CD4-positive, CD25-positive, alpha-beta regulatory T cell (primary cell): Measurements from ENCODE around the gene PRTG. TPM values are rescaled to one million over a fixed set of nuclear protein-coding genes. Genes with fewer than 3 reads are reported as not detected.

Experiments used
- ATAC-seq, 2 donors: fragments of 150-1000 bp; cut with Tn5 transposase; one replicate each; pipeline ENCODE4 v1.10.0; 2021; ENCODE audit warnings: low read depth in 2 of 2, moderate number of reproducible peaks in 2 of 2, moderate library complexity in 1 of 2
- DNase-seq, 3 donors: peaks; one replicate each; pipeline versions ENCODE4 v3.0.0 to v3.0.0-alpha.2; 2012 to 2022; ENCODE audit warnings: mixed read lengths in 1 of 3
- H3K27ac ChIP-seq: one replicate; pipeline ENCODE4 v1.7.0; 2013; ENCODE audit warnings: mild to moderate bottlenecking, low read length; ENCODE audit not compliant: insufficient read depth, poor library complexity, severe bottlenecking
- H3K27me3 ChIP-seq: one replicate; pipeline ENCODE4 v1.7.0; 2013; ENCODE audit warnings: low read length; ENCODE audit not compliant: control insufficient read depth, insufficient read depth
- H3K36me3 ChIP-seq: one replicate; pipeline ENCODE4 v1.7.0; 2013; ENCODE audit warnings: mild to moderate bottlenecking, low read length, moderate library complexity; ENCODE audit not compliant: control insufficient read depth, insufficient read depth
- H3K4me1 ChIP-seq: 2 replicates; pipeline ENCODE4 v1.7.0; 2013; ENCODE audit warnings: mild to moderate bottlenecking, low read length; ENCODE audit not compliant: insufficient read depth, control insufficient read depth, poor library complexity, severe bottlenecking
- H3K4me3 ChIP-seq: one replicate; pipeline ENCODE4 v1.7.0; 2013; ENCODE audit warnings: low read depth, mild to moderate bottlenecking, low read length, moderate library complexity
- H3K9me3 ChIP-seq, 2 experiments: 1 replicate in 1 of 2; 2 replicates in 1 of 2; pipeline ENCODE4 v1.7.0; 2013; ENCODE audit warnings: low read length in 2 of 2, mild to moderate bottlenecking in 1 of 2, moderate library complexity in 1 of 2; ENCODE audit not compliant: control insufficient read depth in 2 of 2
- H3K27ac Mint-ChIP-seq, 3 donors: one replicate each; pipeline ENCODE4 v1.8.0; 2020 to 2022; ENCODE audit warnings: mild to moderate bottlenecking in 3 of 3, mixed read lengths in 3 of 3, moderate library complexity in 2 of 3
- H3K27me3 Mint-ChIP-seq: one replicate; pipeline ENCODE4 v1.8.0; 2022; ENCODE audit warnings: mild to moderate bottlenecking, mixed read lengths
- H3K36me3 Mint-ChIP-seq: one replicate; pipeline ENCODE4 v1.8.0; 2020; ENCODE audit warnings: mixed read lengths
- H3K4me1 Mint-ChIP-seq, 4 donors: one replicate each; pipeline ENCODE4 v1.8.0; 2020 to 2022; ENCODE audit warnings: mixed read lengths in 4 of 4, mild to moderate bottlenecking in 1 of 4
- H3K4me3 Mint-ChIP-seq, 4 donors: one replicate each; pipeline ENCODE4 v1.8.0; 2020 to 2022; ENCODE audit warnings: mild to moderate bottlenecking in 4 of 4, mixed read lengths in 4 of 4, moderate library complexity in 3 of 4
- H3K9me3 Mint-ChIP-seq, 7 donors: one replicate each; pipeline ENCODE4 v1.8.0; 2020 to 2022; ENCODE audit warnings: mixed read lengths in 7 of 7, mild to moderate bottlenecking in 3 of 7, moderate library complexity in 2 of 7
- polyA plus RNA-seq, 4 donors: library from polyadenylated mRNA; unstranded; fragments of 300-500 nt; fragmentation: Illumina TruSeq; gene quantifications; one replicate each; pipeline ENCODE4 v1.2.3, GENCODE V29; 2021
- total RNA-seq: library from RNA; stranded (reverse); gene quantifications from one replicate; pipeline ENCODE4 v1.2.3, GENCODE V29; 2022

PRTG gene
- total and polyA plus RNA-seq, 5 donors from 2014 or later: not detected

DNA sequence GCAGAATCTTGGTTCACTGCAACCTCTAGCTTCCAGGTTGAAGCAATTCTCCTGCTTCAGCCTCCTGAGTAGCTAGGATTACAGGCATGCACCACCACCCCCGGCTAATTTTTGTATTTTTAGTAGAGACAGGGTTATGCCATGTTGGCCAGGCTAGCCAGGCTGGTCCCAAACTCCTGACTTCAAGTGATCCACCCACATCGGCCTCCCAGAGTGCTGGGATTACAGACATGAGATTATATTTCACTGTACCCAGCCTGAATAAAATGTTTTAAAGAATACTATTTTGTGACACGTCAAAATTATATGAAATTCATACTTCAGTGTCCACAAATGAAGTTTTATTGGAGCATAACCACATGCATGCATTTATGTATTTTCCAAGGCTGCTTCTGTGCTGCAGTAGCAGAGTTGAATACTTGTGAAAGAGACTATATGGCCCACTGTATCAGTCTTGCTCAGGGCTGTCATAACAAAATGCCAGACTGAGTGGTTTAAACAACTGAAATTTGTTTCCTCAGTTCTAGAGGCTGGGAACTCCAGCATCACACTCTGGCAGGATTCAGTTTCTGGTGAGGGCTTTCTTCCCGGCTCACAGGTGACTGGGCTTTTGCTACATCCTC is 77.2 kb downstream of the PRTG start:
- no peaks in the 10 kb centered on the region for H3K36me3 ChIP-seq
- peaks cover 7% of the 10 kb centered on the region for H3K27me3 ChIP-seq
- no peaks in the 10 kb centered on the region for H3K9me3 ChIP-seq
- no peaks in the 10 kb centered on the region for H3K9me3 Mint-ChIP-seq
- DNase-seq: no peak
- no peaks in the 10 kb centered on the region for H3K4me1 Mint-ChIP-seq
- no peak overlapping the region for H3K27ac Mint-ChIP-seq
- no peak overlapping the region for H3K27ac ChIP-seq
- H3K27me3 Mint-ChIP-seq: peaks cover 6% of the 10 kb centered on the region
- H3K36me3 Mint-ChIP-seq: no peaks in the 10 kb centered on the region
- ATAC-seq: no peak
- H3K4me3 ChIP-seq: no peak overlapping the region
- no peak overlapping the region for H3K4me3 Mint-ChIP-seq
- no peaks in the 10 kb centered on the region for H3K4me1 ChIP-seq

DNA sequence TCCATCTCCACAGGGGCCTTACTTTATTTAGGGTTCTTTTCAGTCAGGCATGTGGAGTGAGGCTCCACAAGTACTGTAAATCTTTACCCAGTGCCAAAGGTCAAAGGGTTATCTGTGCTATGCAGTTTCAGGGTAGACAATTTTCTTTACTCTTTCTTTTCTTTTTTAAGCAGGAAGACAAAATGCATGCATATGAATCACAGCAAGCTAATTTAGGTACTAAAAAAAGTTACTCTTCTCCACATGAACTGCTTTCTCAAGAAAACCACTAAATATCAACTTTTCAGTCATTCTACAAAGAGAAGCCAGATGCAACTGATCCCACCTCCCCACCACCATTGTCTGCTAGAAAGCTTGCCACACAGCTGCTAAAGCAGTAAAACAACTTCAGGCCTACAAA is 81.5 kb downstream of the PRTG start:
- Histone ChIP-seq H3K4me1 (no peaks in the 10 kb centered on the region), H3K36me3 (no peaks in the 10 kb centered on the region), H3K9me3 (no peaks in the 10 kb centered on the region), H3K27ac (no peak overlapping the region), H3K4me3 (no peak overlapping the region), H3K27me3 (no peaks in the 10 kb centered on the region)
- no peaks in the 10 kb centered on the region for H3K9me3 Mint-ChIP-seq
- peaks cover 8% of the 10 kb centered on the region for H3K27me3 Mint-ChIP-seq
- ATAC-seq (no peak), DNase-seq (no peak)
- no peak overlapping the region for H3K27ac Mint-ChIP-seq
- H3K4me3 Mint-ChIP-seq: no peak overlapping the region
- H3K36me3 Mint-ChIP-seq: no peaks in the 10 kb centered on the region
- no peaks in the 10 kb centered on the region for H3K4me1 Mint-ChIP-seq

DNA sequence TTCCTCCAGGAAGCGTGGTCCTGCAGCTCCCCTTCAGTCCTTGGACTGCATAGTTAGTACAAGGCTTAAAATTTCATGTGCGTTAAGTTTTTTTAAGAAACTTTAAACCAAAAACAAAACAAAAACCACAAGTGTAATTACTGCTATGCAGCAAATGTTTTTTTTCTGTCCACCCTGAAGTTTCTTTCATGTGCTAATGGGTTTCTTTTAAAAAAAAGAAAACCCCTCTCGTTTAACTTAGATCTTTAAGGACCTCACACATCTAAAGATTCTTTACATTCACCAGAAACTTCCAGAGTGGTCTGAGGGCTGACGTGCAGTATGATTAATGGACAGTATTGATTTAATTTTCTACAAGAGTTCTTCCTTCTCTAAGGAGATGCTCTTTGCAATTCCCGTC is 82.8 kb downstream of the PRTG start:
- no peaks in the 10 kb centered on the region for H3K4me1 Mint-ChIP-seq
- H3K36me3 Mint-ChIP-seq: no peaks in the 10 kb centered on the region
- peaks cover 8% of the 10 kb centered on the region for H3K27me3 Mint-ChIP-seq
- no peaks in the 10 kb centered on the region for H3K4me1 ChIP-seq
- H3K27ac ChIP-seq: no peak overlapping the region
- no peak overlapping the region for H3K4me3 ChIP-seq
- H3K36me3 ChIP-seq: no peaks in the 10 kb centered on the region
- H3K27ac Mint-ChIP-seq: no peak overlapping the region
- ATAC-seq (no peak), DNase-seq (no peak)
- no peaks in the 10 kb centered on the region for H3K9me3 ChIP-seq
- no peak overlapping the region for H3K4me3 Mint-ChIP-seq
- no peaks in the 10 kb centered on the region for H3K9me3 Mint-ChIP-seq
- H3K27me3 ChIP-seq: no peaks in the 10 kb centered on the region

DNA sequence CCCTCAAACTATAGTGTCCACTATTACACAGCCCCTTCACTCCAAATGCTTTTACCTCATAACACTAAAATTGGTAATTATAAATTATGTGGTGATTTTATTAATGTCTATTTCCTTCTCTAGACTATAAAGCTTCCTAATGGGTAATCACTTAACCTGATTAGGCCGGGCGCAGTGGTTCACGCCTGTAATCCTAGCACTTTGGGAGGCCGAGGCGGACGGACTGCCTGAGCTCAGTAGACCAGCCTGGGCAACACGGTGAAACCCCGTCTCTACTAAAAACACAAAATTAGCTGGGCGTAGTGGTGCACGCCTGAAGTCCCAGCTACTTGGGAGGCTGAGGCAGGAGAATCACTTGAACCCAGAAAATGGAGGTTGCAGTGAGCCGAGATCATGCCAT is 83.5 kb downstream of the PRTG start:
- DNase-seq: no peak
- Mint-ChIP-seq H3K27me3 (peaks cover 13% of the 10 kb centered on the region), H3K9me3 (no peaks in the 10 kb centered on the region), H3K27ac (peak overlapping the region in 2 of 3 donors; percentile 6 to 57), H3K36me3 (no peaks in the 10 kb centered on the region), H3K4me3 (no peak overlapping the region), H3K4me1 (no peaks in the 10 kb centered on the region)
- H3K27ac ChIP-seq: no peak overlapping the region
- no peak for ATAC-seq
- no peaks in the 10 kb centered on the region for H3K4me1 ChIP-seq
- no peaks in the 10 kb centered on the region for H3K9me3 ChIP-seq
- no peak overlapping the region for H3K4me3 ChIP-seq
- no peaks in the 10 kb centered on the region for H3K36me3 ChIP-seq
- H3K27me3 ChIP-seq: no peaks in the 10 kb centered on the region

DNA sequence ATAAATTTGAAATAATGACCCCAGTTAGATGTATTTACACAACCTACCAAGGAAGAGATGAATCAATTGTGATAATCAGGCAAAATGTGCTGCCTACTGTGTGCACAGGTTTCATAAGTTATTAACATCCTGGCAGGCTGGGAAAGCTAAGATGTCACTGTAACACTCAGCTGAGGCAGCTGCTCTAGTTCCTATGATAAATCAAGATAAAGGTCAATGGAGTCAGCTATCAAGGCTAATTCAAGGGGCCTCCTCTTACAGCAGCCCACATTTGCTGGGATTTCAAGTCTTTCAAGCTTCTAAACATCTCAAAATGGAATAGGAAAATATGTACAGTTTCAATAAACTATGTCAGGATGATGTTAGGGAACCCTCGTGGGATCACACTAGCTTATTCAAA is 84.1 kb downstream of the PRTG start:
- H3K4me1 Mint-ChIP-seq: no peaks in the 10 kb centered on the region
- no peaks in the 10 kb centered on the region for H3K9me3 Mint-ChIP-seq
- ATAC-seq: no peak
- Histone ChIP-seq H3K27me3 (no peaks in the 10 kb centered on the region), H3K9me3 (no peaks in the 10 kb centered on the region), H3K36me3 (no peaks in the 10 kb centered on the region), H3K4me3 (no peak overlapping the region), H3K4me1 (no peaks in the 10 kb centered on the region), H3K27ac (no peak overlapping the region)
- no peak overlapping the region for H3K4me3 Mint-ChIP-seq
- no peak for DNase-seq
- no peaks in the 10 kb centered on the region for H3K36me3 Mint-ChIP-seq
- no peak overlapping the region for H3K27ac Mint-ChIP-seq
- peaks cover 13% of the 10 kb centered on the region for H3K27me3 Mint-ChIP-seq

DNA sequence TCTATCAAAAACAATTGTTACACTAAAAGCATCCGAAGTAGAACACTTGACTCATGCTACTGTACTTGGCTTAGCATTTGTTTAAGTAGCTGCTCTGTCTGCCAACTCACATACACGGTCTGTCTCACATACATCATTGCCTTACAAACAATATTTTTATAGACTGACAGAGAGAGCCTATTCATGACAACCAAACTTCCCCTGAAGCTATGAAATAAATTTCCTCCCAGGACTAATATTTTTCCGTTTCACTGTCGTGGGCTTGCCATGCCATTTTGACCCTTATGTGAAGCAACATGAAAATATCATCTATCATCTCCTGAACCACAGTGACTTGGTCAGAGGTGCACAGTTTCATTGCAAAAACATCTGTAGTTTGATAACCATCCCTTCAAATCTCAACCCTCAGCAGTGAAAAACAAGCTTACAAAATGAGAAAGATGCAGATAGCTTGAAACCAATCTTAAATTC is 88.4 kb downstream of the PRTG start:
- H3K27me3 ChIP-seq: no peaks in the 10 kb centered on the region
- Mint-ChIP-seq H3K36me3 (no peaks in the 10 kb centered on the region), H3K27ac (no peak overlapping the region), H3K27me3 (peaks cover 13% of the 10 kb centered on the region), H3K4me1 (no peaks in the 10 kb centered on the region), H3K9me3 (no peaks in the 10 kb centered on the region), H3K4me3 (no peak overlapping the region)
- no peak for DNase-seq
- H3K4me3 ChIP-seq: no peak overlapping the region
- H3K36me3 ChIP-seq: no peaks in the 10 kb centered on the region
- H3K4me1 ChIP-seq: no peaks in the 10 kb centered on the region
- no peaks in the 10 kb centered on the region for H3K9me3 ChIP-seq
- H3K27ac ChIP-seq: no peak overlapping the region
- ATAC-seq: no peak

DNA sequence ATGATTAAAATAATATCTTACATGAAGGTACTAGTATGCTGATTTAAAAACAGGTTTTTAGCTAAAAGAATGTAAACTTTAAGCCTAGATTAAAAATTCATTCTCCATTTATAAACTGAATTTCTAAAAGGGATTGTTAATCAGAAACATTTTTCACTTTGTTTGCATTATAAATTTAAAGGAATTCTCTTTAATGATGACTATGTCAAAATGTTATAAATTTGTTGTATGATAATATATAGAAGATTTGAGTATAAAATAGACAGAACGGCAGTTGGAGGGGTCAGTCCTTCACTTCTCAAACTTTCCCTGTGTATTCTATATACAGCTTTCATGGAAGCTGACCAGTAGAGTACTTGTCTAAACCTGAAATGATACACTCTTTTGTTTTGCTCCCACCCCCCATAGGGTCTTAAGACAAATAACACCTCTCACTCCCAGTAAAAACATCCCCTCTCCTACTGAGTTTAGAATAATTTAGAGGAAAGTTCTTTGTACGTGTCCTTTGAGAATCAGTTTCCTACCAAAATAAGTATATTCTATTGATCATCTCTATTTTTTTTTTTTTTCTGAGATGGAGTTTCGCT is 90.0 kb downstream of the PRTG start:
- Mint-ChIP-seq H3K36me3 (no peaks in the 10 kb centered on the region), H3K9me3 (no peaks in the 10 kb centered on the region), H3K27ac (no peak overlapping the region), H3K4me1 (peaks cover 0 to 2% (median 0%) of the 10 kb centered on the region in 4 donors), H3K27me3 (peaks cover 13% of the 10 kb centered on the region), H3K4me3 (no peak overlapping the region)
- no peaks in the 10 kb centered on the region for H3K9me3 ChIP-seq
- H3K27ac ChIP-seq: no peak overlapping the region
- no peaks in the 10 kb centered on the region for H3K36me3 ChIP-seq
- ATAC-seq: no peak
- no peaks in the 10 kb centered on the region for H3K4me1 ChIP-seq
- H3K27me3 ChIP-seq: no peaks in the 10 kb centered on the region
- DNase-seq: no peak
- H3K4me3 ChIP-seq: no peak overlapping the region

DNA sequence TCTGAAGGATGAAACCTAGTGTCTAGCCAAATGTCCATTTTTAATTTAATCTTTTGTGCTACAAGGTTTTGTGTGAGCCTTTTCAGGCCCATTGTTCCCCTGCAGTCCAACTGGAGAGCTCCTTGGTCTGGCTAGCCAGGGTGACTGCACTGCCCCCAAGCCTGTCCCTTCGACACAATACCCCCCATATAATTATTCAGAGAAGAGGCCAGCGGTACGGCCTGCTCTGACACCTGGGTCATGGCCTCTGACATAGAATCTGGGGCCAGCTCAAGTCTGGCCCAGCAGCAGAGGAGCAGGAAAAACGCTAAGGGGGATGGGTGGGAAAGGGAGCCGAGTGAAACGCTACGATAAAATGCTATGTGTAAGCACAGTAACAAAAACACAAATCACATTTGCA is 90.6 kb downstream of the PRTG start:
- Mint-ChIP-seq H3K27ac (no peak overlapping the region), H3K27me3 (peaks cover 13% of the 10 kb centered on the region), H3K4me3 (no peak overlapping the region), H3K4me1 (peaks cover 0 to 2% (median 0%) of the 10 kb centered on the region in 4 donors), H3K36me3 (no peaks in the 10 kb centered on the region), H3K9me3 (no peaks in the 10 kb centered on the region)
- ATAC-seq (no peak), DNase-seq (no peak)
- no peaks in the 10 kb centered on the region for H3K36me3 ChIP-seq
- no peak overlapping the region for H3K4me3 ChIP-seq
- H3K9me3 ChIP-seq: no peaks in the 10 kb centered on the region
- no peaks in the 10 kb centered on the region for H3K27me3 ChIP-seq
- H3K4me1 ChIP-seq: no peaks in the 10 kb centered on the region
- H3K27ac ChIP-seq: no peak overlapping the region
